IPS-15b (cell line): ENCODE data around the gene RABGAP1L.

ENCODE experiments used
- H3K27me3 ChIP-seq: one replicate; pipeline ENCODE4 v1.6.1; 2013; ENCODE audit warnings: low read length; ENCODE audit not compliant: control insufficient read depth, insufficient read depth
- H3K36me3 ChIP-seq: one replicate; pipeline ENCODE4 v1.6.1; 2013; ENCODE audit warnings: low read length; ENCODE audit not compliant: control insufficient read depth, insufficient read depth
- H3K4me1 ChIP-seq: one replicate; pipeline ENCODE4 v1.6.1; 2013; ENCODE audit warnings: mild to moderate bottlenecking, low read length; ENCODE audit not compliant: control insufficient read depth, insufficient read depth
- H3K4me3 ChIP-seq: one replicate; pipeline ENCODE4 v1.5.1; 2013; ENCODE audit warnings: low read depth, low read length
- H3K9ac ChIP-seq: one replicate; pipeline ENCODE4 v1.6.1; 2013; ENCODE audit warnings: low read depth, mild to moderate bottlenecking, low read length
- H3K9me3 ChIP-seq: one replicate; pipeline ENCODE4 v1.6.1; 2013; ENCODE audit warnings: mild to moderate bottlenecking, low read length; ENCODE audit not compliant: control insufficient read depth, insufficient read depth

Gene RABGAP1L

DNA sequence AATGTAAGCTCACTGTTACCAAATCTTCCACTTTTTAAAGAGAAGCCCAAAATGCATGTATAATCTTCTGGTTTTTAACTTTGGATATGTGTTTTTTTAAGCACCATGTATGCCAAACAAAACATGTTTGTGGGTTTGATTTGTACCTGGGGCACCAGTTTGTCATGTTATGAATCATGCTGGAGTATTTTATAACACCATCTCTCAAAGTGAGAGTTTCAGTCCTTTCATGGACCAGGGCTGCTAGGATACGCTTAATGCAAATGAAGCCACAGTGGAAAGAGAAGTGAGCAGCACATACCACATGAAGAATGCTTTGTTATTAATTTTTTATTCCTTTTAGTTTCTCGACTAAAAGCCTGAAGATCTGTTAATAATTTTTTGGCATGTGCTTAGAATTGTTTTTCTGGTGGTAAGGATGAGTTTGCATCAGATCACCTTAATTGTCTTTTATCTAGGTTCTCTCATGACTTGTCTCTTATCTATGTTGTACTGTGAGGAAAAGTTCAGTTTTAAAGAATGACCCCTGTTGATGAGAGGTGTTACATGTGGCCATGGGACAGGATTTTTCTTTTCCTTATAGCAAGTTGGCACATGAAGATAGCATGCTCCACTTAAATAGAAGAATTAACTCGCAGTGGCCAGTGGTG, 2.0 kb upstream of the RABGAP1L start:
- Histone ChIP-seq H3K9me3 (no peaks in the 10 kb centered on the region), H3K4me1 (peaks cover 2% of the 10 kb centered on the region), H3K9ac (no peak overlapping the region), H3K36me3 (no peaks in the 10 kb centered on the region), H3K4me3 (no peak overlapping the region), H3K27me3 (peaks cover 9% of the 10 kb centered on the region)

DNA sequence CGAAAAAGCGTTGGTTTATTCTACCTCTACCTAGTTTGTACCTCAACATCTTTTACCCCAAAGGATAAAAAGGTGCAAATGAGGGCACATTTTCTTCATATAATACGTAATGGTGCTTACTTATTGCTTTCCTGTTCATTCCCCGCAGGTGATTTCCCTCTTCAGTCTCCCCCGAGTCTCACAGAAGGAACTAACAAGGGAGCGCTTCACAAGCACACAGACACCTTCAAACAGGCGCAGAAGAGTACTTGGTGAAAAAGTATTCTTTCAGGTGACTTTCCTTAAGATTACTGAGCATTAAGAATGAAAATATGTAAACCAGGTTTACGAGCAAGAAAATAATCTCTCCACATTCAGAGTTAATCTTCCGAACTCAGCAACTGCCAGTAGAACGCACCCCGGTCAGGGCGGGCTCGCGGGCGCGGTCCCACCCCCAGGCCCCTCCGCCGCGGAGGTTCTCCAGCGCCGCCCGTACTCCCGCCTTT, 511 bp upstream of the RABGAP1L start:
- no peaks in the 10 kb centered on the region for H3K9me3 ChIP-seq
- H3K9ac ChIP-seq: peak overlapping the region; percentile 86
- no peaks in the 10 kb centered on the region for H3K36me3 ChIP-seq
- peak overlapping the region; percentile 86 for H3K4me3 ChIP-seq
- peaks cover 9% of the 10 kb centered on the region for H3K27me3 ChIP-seq
- H3K4me1 ChIP-seq: peaks cover 5% of the 10 kb centered on the region

GRCh38 chr1:174160109-174160473, 771 bp downstream of the RABGAP1L start:
- Histone ChIP-seq H3K4me3 (peak overlapping the region; percentile 95), H3K9ac (peak overlapping the region; percentile 65), H3K9me3 (no peaks in the 10 kb centered on the region), H3K36me3 (no peaks in the 10 kb centered on the region), H3K4me1 (peaks cover 5% of the 10 kb centered on the region), H3K27me3 (peaks cover 9% of the 10 kb centered on the region)

- Histone ChIP-seq H3K4me3 (peak overlapping the region; percentile 95), H3K36me3 (no peaks in the 10 kb centered on the region), H3K27me3 (peaks cover 9% of the 10 kb centered on the region), H3K4me1 (peaks cover 5% of the 10 kb centered on the region), H3K9me3 (no peaks in the 10 kb centered on the region), H3K9ac (no peak overlapping the region)
Measured at GRCh38 chr1:174160603-174161002, 1.3 kb downstream of the RABGAP1L start.

DNA sequence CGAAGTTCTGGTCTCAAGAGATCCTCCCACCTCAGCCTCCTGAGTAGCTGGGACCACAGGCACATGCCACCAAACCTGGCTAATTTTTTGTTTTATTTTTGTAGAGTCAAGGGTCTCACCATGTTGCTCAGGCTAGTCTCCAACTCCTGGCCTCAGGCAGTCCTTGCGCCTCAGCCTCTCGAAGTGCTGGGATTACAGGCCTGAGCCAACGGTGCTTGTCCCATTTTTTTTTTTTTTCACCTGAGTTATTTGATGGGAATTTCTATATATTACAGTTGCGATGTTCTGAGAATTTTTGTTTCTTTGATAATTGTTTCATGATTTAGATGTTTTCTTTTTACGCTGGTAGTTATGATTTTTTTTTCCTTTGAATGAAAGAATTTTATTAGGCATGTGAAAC, 2.5 kb downstream of the RABGAP1L start:
- Histone ChIP-seq H3K9ac (no peak overlapping the region), H3K27me3 (peaks cover 9% of the 10 kb centered on the region), H3K9me3 (no peaks in the 10 kb centered on the region), H3K4me1 (peaks cover 5% of the 10 kb centered on the region), H3K36me3 (no peaks in the 10 kb centered on the region), H3K4me3 (no peak overlapping the region)

DNA sequence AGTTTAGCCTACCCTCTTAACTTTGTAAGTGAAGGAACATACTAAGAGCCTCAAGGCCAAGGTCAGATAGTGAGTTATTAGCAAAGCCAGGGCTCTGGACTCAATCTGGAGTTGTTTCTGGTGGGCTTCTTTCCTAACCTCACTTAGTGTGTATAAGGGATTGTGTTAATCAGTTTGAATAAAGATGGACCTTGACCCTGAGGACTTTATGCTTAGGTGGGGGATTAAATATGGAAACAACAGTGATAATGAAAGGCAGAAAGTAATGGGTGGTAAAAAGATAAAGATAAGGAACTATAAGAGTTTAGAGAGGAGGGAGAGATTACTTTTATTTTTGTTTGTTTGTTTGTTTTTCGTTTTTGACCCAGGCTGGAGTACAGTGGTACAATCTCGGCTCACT, 5.5 kb downstream of the RABGAP1L start:
- Histone ChIP-seq H3K27me3 (no peaks in the 10 kb centered on the region), H3K4me1 (peaks cover 5% of the 10 kb centered on the region), H3K9ac (no peak overlapping the region), H3K4me3 (no peak overlapping the region), H3K9me3 (no peaks in the 10 kb centered on the region), H3K36me3 (no peaks in the 10 kb centered on the region)

DNA sequence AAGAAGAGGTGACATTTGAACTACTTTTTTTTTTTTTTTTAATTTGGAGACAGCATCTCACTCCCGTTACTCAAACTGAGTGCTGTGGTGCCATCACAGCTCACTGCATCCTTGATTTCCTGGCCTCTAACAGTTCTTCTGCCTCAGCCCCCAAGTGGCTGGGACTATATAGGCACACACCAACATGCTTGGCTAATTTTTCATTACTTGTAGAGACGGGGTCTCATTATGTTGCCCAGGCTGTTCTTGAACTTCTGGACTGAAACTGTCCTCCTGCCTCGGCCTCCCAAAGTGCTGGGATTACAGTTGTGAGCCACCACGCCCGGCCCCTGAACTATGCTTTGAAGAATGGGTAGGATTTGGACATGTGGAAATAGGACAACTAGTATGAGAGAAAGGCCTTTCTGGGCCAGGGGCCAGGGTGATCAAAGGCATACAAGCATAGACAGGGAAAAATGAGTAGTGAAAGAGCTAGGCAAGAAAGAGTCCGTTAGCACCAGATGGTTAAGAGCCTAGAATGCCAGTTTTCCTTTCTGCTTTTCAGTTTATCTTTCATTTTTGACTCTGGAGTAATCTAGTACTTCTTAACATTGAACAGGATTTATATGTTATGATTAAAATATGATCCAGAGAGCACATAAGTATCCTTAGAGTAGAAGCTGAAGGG, 6.3 kb downstream of the RABGAP1L start:
- Histone ChIP-seq H3K27me3 (no peaks in the 10 kb centered on the region), H3K36me3 (no peaks in the 10 kb centered on the region), H3K4me1 (peaks cover 3% of the 10 kb centered on the region), H3K4me3 (no peak overlapping the region), H3K9me3 (no peaks in the 10 kb centered on the region), H3K9ac (no peak overlapping the region)

GRCh38 chr1:174166530-174167264, 7.4 kb downstream of the RABGAP1L start:
- H3K9ac ChIP-seq: no peak overlapping the region
- no peaks in the 10 kb centered on the region for H3K9me3 ChIP-seq
- H3K4me3 ChIP-seq: no peak overlapping the region
- no peaks in the 10 kb centered on the region for H3K36me3 ChIP-seq
- peaks cover 3% of the 10 kb centered on the region for H3K4me1 ChIP-seq
- no peaks in the 10 kb centered on the region for H3K27me3 ChIP-seq

GRCh38 chr1:174167265-174167803, 8.0 kb downstream of the RABGAP1L start:
- no peak overlapping the region for H3K9ac ChIP-seq

GRCh38 chr1:174169342-174169741, 10.0 kb downstream of the RABGAP1L start:
- H3K36me3 ChIP-seq: no peaks in the 10 kb centered on the region
- no peak overlapping the region for H3K9ac ChIP-seq
- H3K27me3 ChIP-seq: no peaks in the 10 kb centered on the region
- H3K9me3 ChIP-seq: no peaks in the 10 kb centered on the region
- H3K4me3 ChIP-seq: no peak overlapping the region
- no peaks in the 10 kb centered on the region for H3K4me1 ChIP-seq

More at GRCh38 chr1:174167265-174167803, 8.0 kb downstream of the RABGAP1L start:
- H3K9me3 ChIP-seq: no peaks in the 10 kb centered on the region
- no peaks in the 10 kb centered on the region for H3K27me3 ChIP-seq
- H3K36me3 ChIP-seq: no peaks in the 10 kb centered on the region
- H3K4me3 ChIP-seq: no peak overlapping the region
- peaks cover 3% of the 10 kb centered on the region for H3K4me1 ChIP-seq

GRCh38 chr1:174171073-174171472, 11.8 kb downstream of the RABGAP1L start:
- Histone ChIP-seq H3K36me3 (no peaks in the 10 kb centered on the region), H3K4me1 (no peaks in the 10 kb centered on the region), H3K9ac (no peak overlapping the region), H3K9me3 (no peaks in the 10 kb centered on the region), H3K27me3 (no peaks in the 10 kb centered on the region), H3K4me3 (no peak overlapping the region)
